ENCODE results near the gene NCBP3. TPM values are rescaled to one million over a fixed set of nuclear protein-coding genes. Genes with fewer than 3 reads are reported as not detected.

NCBP3 gene
- total and polyA plus RNA-seq, 4 donors = 4.6 to 17.1 (median 8.3) TPM

DNA sequence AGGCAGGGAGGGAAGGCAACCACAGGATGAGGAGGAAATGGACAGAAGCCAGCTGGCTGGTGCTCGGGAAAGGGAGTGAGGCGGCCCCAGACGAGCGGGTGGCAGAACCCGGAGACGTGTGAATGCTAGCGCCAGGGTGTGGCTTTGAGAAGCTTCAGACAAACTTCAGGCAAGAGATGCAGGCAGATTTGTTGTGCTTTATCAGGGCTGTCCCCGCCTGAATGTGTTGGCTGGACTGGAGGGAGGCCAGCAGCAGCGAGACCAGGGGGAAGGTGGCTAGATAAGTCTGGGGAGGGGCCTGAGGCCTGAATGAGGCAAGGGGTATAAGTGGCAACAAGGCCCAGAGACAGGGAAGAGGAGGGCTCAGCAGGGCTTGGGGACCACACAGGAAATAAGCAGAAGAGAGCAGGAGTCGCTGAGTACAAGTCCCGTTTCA lies 24.8 kb upstream of the NCBP3 start:
- Histone ChIP-seq H3K27ac (ENCODE audit: low read depth in 1 of 2, low read length in 2 of 2) (no peak overlapping the region), H3K4me1 (ENCODE audit: control insufficient read depth in 4 of 4, insufficient read depth in 4 of 4, low read length in 3 of 4) (no peaks in the 10 kb centered on the region), H3K4me3 (ENCODE audit: low read depth in 1 of 3, low read length in 3 of 3) (no peak overlapping the region), H3K9ac (ENCODE audit: low read depth in 1 of 2, low read length in 2 of 2) (no peak overlapping the region), H3K9me3 (ENCODE audit: control insufficient read depth in 4 of 4, low read length in 3 of 4) (no peaks in the 10 kb centered on the region), H3K27me3 (ENCODE audit: control insufficient read depth in 4 of 4, insufficient read depth in 4 of 4, low read length in 3 of 4) (no peaks in the 10 kb centered on the region), H3K36me3 (ENCODE audit: control insufficient read depth in 4 of 4, insufficient read depth in 3 of 4, low read depth in 1 of 4, low read length in 3 of 4) (no peaks in the 10 kb centered on the region)
- DNase-seq (ENCODE audit: low spot score) = no peak
- WGBS = 68% methylated on average over 11 of the region's 11 CpGs
- TF ChIP-seq, protein P1, sequence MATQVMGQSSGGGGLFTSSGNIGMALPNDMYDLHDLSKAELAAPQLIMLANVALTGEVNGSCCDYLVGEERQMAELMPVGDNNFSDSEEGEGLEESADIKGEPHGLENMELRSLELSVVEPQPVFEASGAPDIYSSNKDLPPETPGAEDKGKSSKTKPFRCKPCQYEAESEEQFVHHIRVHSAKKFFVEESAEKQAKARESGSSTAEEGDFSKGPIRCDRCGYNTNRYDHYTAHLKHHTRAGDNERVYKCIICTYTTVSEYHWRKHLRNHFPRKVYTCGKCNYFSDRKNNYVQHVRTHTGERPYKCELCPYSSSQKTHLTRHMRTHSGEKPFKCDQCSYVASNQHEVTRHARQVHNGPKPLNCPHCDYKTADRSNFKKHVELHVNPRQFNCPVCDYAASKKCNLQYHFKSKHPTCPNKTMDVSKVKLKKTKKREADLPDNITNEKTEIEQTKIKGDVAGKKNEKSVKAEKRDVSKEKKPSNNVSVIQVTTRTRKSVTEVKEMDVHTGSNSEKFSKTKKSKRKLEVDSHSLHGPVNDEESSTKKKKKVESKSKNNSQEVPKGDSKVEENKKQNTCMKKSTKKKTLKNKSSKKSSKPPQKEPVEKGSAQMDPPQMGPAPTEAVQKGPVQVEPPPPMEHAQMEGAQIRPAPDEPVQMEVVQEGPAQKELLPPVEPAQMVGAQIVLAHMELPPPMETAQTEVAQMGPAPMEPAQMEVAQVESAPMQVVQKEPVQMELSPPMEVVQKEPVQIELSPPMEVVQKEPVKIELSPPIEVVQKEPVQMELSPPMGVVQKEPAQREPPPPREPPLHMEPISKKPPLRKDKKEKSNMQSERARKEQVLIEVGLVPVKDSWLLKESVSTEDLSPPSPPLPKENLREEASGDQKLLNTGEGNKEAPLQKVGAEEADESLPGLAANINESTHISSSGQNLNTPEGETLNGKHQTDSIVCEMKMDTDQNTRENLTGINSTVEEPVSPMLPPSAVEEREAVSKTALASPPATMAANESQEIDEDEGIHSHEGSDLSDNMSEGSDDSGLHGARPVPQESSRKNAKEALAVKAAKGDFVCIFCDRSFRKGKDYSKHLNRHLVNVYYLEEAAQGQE (IDR thresholded peaks at IDR 0.05) = no peak
- TF ChIP-seq, protein P2, sequence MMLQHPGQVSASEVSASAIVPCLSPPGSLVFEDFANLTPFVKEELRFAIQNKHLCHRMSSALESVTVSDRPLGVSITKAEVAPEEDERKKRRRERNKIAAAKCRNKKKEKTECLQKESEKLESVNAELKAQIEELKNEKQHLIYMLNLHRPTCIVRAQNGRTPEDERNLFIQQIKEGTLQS (IDR thresholded peaks at IDR 0.05) = no peak
- no peak for TF ChIP-seq FOXA1 (IDR thresholded peaks at IDR 0.05)
- TF ChIP-seq RXRA (IDR thresholded peaks at IDR 0.05) = no peak
- TF ChIP-seq, protein P3, sequence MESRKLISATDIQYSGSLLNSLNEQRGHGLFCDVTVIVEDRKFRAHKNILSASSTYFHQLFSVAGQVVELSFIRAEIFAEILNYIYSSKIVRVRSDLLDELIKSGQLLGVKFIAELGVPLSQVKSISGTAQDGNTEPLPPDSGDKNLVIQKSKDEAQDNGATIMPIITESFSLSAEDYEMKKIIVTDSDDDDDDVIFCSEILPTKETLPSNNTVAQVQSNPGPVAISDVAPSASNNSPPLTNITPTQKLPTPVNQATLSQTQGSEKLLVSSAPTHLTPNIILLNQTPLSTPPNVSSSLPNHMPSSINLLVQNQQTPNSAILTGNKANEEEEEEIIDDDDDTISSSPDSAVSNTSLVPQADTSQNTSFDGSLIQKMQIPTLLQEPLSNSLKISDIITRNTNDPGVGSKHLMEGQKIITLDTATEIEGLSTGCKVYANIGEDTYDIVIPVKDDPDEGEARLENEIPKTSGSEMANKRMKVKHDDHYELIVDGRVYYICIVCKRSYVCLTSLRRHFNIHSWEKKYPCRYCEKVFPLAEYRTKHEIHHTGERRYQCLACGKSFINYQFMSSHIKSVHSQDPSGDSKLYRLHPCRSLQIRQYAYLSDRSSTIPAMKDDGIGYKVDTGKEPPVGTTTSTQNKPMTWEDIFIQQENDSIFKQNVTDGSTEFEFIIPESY (IDR thresholded peaks at IDR 0.05) = no peak
- no peak for TF ChIP-seq TAF1 (conservative IDR thresholded peaks at IDR 0.05)
- TF ChIP-seq, protein P4, sequence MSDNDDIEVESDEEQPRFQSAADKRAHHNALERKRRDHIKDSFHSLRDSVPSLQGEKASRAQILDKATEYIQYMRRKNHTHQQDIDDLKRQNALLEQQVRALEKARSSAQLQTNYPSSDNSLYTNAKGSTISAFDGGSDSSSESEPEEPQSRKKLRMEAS (IDR thresholded peaks at IDR 0.05) = no peak
- no peak for TF ChIP-seq EGR1 (IDR thresholded peaks at IDR 0.05; ENCODE audit: low read depth in 2 of 2)

DNA sequence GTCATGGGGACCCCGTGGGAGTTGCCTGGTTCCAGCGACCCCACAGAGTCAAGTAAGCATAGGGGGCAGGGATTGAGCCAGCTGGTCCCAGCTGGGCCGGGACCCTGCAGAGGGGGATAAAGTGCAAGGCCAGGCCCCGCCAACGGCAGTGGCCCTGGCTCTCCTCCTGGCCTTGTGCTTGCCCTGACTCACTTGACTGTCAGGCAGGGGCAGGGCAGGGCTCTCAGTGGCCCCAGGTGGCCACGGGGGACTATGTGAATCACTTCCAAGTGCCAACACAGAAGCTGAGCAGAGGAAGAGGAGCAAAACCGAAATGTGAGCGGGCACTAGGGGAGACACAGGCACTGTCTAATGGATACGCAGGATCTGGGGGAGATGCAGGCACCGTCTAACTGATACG lies 21.6 kb upstream of the NCBP3 start:
- DNase-seq (ENCODE audit: low spot score) = no peak

More for the DNA sequence above, 21.6 kb upstream of the NCBP3 start:
- Histone ChIP-seq H3K27me3 (ENCODE audit: control insufficient read depth in 4 of 4, insufficient read depth in 4 of 4, low read length in 3 of 4) (no peaks in the 10 kb centered on the region), H3K4me3 (ENCODE audit: low read depth in 1 of 3, low read length in 3 of 3) (no peak overlapping the region), H3K27ac (ENCODE audit: low read depth in 1 of 2, low read length in 2 of 2) (no peak overlapping the region), H3K9ac (ENCODE audit: low read depth in 1 of 2, low read length in 2 of 2) (no peak overlapping the region), H3K36me3 (ENCODE audit: control insufficient read depth in 4 of 4, insufficient read depth in 3 of 4, low read depth in 1 of 4, low read length in 3 of 4) (no peaks in the 10 kb centered on the region), H3K9me3 (ENCODE audit: control insufficient read depth in 4 of 4, low read length in 3 of 4) (no peaks in the 10 kb centered on the region), H3K4me1 (ENCODE audit: control insufficient read depth in 4 of 4, insufficient read depth in 4 of 4, low read length in 3 of 4) (no peaks in the 10 kb centered on the region)
- no peak for TF ChIP-seq SP1 (IDR thresholded peaks at IDR 0.05)
- TF ChIP-seq EGR1 (IDR thresholded peaks at IDR 0.05; ENCODE audit: low read depth in 2 of 2) = no peak
- no peak for TF ChIP-seq FOXA2 (IDR thresholded peaks at IDR 0.05)
- no peak for TF ChIP-seq YY1 (IDR thresholded peaks at IDR 0.05)
- TF ChIP-seq FOXA1 (IDR thresholded peaks at IDR 0.05) = no peak
- no peak for TF ChIP-seq RXRA (IDR thresholded peaks at IDR 0.05)
- TF ChIP-seq, protein P1 (IDR thresholded peaks at IDR 0.05) = no peak
- TF ChIP-seq, protein P3 (IDR thresholded peaks at IDR 0.05) = no peak
- no peak for TF ChIP-seq TAF1 (conservative IDR thresholded peaks at IDR 0.05)
- no peak for TF ChIP-seq HNF4A (conservative IDR thresholded peaks at IDR 0.05)
- WGBS = 77% methylated on average over 11 of the region's 11 CpGs
